H1 (cell line): Measurements from ENCODE around the gene AP3D1. TPM values are rescaled to one million over a fixed set of nuclear protein-coding genes. Genes with fewer than 3 reads are reported as not detected.

Experiments used
- ASH2L ChIP-seq: fragments of 200-600, 300-600 bp; sonication (generic); IDR thresholded peaks from one replicate; pipeline ENCODE4 v1.7.1; 2017; ENCODE audit warnings: low read length
- CHD2 ChIP-seq: IDR thresholded peaks from 2 replicates; pipeline ENCODE4 v1.6.1; 2012; ENCODE audit warnings: low read length, improper control_type of control experiment
- CHD7 ChIP-seq: fragments of 300-600 bp; sonication (generic); IDR thresholded peaks from 2 replicates; pipeline ENCODE4 v1.7.1; 2012; ENCODE audit warnings: low read length, moderate library complexity, mild to moderate bottlenecking, inconsistent platforms; ENCODE audit not compliant: insufficient replicate concordance
- NANOG ChIP-seq: IDR thresholded peaks from 2 replicates; pipeline ENCODE4 v1.6.1; 2011; ENCODE audit warnings: low read length, low read depth, mild to moderate bottlenecking, inconsistent platforms; ENCODE audit not compliant: insufficient read depth, poor library complexity, severe bottlenecking
- polyA plus RNA-seq, 7 experiments: library from polyadenylated mRNA; depleted of rRNA in 3 of 7; stranded (reverse) in 5 of 7; unstranded in 2 of 7; fragments of >200 nt in 5 of 7; fragments of 200-250 nt in 2 of 7; gene quantifications; 1 replicate in 5 of 7; 2 replicates in 1 of 7; 4 replicates in 1 of 7; pipeline versions ENCODE4 v1.2.1 to v1.2.3, GENCODE V29; 2011 to 2013; ENCODE audit warnings: missing spikeins in 2 of 7, mixed read lengths in 2 of 7
- total RNA-seq: library from RNA; stranded (reverse); fragmentation: NEBNext Ultra II Directional; extraction: Animal tissue kit (Norgen Biotek cat#: 25700); gene quantifications from 2 replicates; pipeline ENCODE4 v1.2.1, GENCODE V29; 2021

Gene AP3D1
- total and polyA plus RNA-seq, 2 of the 8 experiments (the other 6 are each of a cell fraction or from before 2014, with no cell fraction given) = 161 to 174 TPM

DNA sequence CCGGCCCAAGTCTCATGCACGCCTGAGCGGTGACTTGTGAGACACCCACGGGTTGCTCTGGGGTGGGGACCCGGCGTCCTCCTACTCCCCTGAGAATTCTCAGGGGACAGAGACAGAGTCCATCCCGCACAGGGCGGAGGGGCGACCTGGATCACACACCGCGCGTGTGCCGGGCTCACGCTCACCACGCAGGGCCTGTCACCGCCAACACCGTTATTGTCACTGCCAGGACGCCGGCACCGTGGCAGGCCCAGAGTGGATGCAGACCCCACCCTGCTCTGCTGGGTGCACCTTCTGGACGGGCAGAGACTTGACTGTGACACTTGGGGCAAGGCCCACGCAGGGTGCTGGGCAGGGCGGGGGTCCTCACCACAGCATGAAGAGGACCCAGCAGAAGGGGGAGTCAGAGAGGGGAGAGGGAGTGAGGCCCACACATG is 71.5 kb downstream of the AP3D1 start (continued):
- TF ChIP-seq CHD7 (no peak), CHD2 (no peak), NANOG (no peak), ASH2L (no peak)
